Dermis blood vessel endothelial cell (primary cell): ENCODE data around the gene FBXO42. TPM values are rescaled to one million over a fixed set of nuclear protein-coding genes. Genes with fewer than 3 reads are reported as not detected.

Source experiments
- DNase-seq: peaks from one replicate; pipeline ENCODE4 v3.0.0; 2010
- total RNA-seq: library from RNA; depleted of rRNA; stranded (reverse); fragments of >200 nt; gene quantifications from 2 replicates; pipeline ENCODE4 v1.2.3, GENCODE V29; 2014

Gene FBXO42
- total RNA-seq, 1 donor from 2014 or later, result 15.8 TPM

DNA sequence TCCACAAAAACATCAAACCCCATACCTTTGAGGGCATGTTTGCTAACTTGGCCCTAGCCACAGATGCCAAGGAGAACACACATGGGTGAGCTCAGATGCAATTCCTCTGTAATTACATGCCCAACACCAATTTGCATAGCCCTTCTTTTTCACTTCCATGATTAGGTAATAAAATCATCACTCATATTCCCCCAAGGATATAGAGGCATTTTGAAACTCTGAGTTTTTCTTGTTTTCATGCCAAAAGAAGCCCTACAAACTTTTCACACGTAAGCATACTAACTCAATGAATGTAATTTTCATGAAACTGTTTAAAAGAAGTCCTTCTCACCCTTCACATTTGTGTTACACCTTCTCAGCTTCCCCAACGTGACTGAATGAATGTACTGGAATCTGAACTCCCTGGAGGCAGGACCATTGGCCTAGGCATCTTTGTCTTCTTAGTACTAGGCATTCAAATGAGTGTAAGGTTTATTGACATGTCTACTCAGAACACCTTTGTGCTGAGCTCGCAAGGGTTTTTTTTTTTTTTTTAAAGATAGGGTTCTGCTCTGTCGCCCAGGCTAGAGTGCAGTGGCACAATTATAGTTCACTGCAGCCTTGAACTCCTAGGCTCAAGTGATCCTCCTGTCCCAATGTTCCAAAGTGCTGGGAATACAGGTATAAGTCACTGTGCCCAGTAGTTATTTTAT lies 31.0 kb downstream of the FBXO42 start:
- DNase-seq, result no peak

- DNase-seq, result peak; percentile 10
These were observed 33.7 kb downstream of the FBXO42 start for GRCh38 chr1:16318555-16318954.

GRCh38 chr1:16315437-16315836 lies 36.8 kb downstream of the FBXO42 start:
- no peak for DNase-seq

- DNase-seq, result no peak
These were observed 45.1 kb downstream of the FBXO42 start for GRCh38 chr1:16307222-16307621.

DNA sequence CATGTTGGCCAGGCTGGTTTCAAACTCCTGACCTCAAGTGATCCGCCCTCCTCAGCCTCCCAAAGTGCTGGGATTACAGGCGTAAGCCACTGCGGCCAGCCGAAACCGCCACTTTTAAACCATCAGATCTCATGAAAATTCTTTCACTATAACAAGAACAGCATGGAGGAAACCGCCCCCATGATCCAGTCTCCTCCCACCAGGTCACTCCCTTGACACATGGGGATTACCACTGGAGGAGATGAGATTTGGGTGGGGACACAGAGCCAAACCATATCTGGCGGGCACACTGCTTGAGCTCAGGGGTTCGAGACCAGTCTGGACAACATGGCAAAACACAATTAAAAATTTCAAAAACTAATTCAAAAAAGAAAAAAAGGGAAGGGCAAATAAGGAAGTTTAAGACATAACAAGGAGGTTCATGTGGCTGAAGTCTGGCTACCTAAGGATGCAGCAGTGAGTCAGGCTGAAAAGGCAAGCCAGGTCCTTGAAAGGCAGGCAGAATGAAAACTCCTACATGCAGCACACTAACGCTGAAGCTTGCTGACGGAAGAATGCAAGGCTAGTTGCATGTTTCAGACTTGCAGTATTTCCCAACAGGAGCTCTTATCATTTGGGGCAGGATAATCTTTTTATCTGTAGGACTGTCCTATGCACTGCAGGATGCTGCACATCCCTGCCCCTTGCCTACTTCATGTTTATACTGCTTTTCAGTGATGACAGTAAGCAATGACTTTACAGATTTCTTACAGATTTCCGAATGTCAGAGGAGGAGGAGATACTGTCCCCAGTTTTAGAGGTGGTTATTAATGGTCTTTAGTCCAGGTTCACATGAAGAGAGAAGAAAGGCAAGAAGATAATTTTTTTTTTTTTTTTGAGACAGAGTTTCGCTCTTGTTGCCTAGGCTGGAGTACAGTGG lies 49.3 kb downstream of the FBXO42 start:
- no peak for DNase-seq

DNA sequence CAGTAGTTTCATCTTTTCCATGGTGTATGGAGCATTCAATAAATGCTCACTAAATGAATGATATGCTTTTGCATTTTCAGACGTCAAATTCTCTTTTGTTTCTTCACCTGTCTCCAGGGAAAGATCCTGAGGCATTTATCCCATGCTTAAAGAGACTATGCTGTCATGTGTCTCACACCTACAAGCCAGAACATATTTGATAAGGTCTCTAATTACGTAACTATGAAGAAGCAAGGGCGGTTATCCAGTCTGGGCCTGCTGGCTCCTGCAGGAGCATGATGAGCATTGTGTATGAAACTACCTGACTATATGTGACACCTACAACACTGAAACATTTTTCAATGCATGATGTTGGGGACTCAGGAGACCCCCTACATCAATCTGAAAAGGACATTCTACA lies 51.8 kb downstream of the FBXO42 start:
- no peak for DNase-seq

DNA sequence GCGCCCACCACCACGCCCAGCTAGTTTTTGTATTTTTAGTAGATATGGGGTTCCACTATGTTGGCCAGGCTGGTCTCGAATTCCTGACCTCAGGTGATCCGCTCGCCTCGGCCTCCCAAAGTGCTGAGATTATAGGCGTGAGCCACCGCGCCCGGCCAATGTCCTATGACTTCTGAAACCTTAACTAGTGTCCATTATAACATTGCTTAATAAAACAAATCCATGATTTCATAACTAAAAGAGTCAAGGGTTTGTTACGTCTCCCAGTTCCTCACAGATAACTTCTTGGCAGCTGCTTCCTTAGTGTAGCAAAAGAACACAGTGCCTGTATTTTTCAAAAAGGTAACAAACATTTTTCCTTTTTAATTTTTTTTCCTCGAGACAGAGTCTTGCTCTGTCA lies 53.6 kb downstream of the FBXO42 start:
- DNase-seq, result no peak

DNA sequence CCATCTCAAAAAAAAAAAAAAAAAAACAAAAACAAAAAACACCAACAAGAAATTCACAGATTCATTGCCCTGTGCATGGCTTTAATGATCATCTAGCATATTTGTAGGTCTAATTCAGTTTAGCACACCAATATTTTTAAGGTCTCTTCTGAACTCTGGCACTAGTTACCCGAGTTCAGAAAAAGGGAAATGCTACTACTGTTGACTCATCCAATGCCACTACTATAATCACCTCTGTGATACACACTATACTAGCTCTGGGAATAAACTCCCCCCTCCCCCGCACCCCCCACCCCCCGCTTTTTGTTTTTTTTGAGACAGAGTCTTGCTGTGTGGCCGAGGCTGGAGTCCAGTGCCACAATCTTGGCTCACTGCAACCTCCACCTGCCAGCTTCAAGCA lies 55.6 kb downstream of the FBXO42 start:
- no peak for DNase-seq

DNA sequence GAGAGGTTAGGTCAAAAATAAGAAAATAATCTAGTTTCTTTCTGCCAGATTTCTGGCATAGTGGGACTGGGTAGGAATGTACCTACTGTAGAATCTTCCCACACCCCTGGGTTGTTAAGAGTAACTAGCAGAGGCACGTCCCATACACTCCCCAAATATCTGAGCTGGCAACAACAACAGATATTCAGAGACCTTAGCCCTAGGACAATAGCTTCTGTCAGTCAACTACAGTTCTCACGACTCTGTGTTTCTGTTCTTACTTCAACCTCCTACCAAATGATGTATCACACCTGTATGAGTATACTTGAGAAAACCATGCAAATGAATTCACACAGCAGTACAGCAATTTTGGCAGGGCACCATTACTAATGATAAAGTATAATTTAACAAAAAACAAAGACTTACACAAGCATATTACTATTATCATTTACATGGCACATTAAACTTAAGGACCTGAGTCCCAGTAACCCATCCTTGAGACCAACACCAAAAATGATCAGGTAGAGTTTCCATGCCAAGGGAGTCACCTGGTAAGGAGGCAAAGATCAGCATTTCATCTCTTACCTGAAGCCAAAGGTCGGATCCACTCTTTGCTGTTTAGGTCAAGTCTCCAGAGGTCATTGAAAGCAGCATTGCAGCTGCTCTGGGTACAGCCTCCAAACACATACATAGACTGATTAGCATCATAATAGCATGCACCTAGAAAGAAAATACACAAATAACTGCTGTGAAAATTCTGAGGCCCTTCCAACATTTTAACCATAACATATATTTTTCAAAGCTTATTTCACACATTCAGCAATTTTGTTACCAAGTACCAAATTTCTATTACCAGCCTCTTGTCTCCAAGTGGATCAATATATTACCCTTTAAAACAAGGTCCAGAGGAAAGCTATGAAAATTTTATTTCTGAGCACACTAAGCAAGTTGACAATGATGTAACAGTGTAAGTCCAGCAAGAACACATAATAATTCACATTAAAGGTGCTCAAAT lies 57.8 kb downstream of the FBXO42 start:
- DNase-seq, result no peak

GRCh38 chr1:16293538-16293937 lies 58.7 kb downstream of the FBXO42 start:
- DNase-seq, result peak; percentile 26

DNA sequence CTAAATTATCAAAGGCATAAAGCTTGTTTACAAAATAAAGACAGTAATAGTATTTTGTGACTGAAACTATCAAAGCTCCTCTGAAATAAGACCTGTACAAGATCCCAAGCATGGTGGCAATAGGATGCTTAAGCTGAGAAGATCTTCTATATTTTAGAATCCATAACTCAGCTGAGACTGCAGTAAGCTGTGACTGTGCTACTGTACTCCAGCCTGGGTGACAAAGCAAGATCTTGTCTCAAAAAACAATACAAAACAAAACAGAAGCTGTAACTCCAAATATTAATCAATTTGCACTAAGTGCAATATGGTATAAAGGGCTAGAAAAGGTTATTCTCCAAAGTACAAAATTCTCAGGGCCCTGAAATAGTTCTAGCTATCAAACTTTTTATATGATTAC lies 59.5 kb downstream of the FBXO42 start:
- no peak for DNase-seq

GRCh38 chr1:16289959-16290358 lies 62.3 kb downstream of the FBXO42 start:
- no peak for DNase-seq

- DNase-seq, result no peak
These were observed 66.2 kb downstream of the FBXO42 start for GRCh38 chr1:16286122-16286521.

DNA sequence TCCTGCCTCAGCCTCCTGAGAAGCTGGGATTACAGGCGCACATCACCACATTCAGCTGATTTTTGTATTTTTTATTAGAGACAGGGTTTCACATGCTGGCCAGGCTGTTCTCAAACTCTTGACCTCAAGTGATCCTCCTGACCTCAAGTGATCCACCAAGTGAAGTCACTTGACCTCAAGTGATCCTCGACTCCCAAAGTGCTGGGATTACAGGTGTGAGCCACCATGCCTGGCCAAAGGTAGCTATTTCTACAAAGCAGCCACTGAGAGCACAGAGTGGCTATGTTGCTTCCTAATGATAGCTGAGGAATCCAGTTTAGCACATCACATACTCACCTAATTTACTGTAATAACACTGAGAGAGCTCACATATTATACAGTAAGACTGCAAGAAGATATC lies 70.5 kb downstream of the FBXO42 start:
- DNase-seq, result no peak

DNA sequence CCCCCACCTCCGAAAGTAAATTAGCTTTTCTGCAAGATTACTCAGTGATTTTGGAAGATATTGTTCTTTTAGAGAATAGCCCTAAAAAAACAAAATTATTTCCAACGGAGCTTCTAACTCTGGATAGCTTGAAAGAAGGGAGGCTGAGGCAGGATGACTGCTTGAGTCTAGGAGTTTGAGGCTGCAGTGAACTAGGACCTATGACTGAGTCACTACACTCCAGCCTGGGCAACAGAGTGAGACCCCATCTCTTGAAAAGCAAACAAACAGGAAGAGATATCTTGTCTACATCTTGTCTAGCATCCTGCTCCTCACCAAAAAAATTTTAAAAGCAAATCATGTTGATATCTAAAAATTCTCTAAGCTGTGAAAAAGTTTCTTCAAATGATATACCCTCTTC lies 73.1 kb downstream of the FBXO42 start:
- no peak for DNase-seq

DNA sequence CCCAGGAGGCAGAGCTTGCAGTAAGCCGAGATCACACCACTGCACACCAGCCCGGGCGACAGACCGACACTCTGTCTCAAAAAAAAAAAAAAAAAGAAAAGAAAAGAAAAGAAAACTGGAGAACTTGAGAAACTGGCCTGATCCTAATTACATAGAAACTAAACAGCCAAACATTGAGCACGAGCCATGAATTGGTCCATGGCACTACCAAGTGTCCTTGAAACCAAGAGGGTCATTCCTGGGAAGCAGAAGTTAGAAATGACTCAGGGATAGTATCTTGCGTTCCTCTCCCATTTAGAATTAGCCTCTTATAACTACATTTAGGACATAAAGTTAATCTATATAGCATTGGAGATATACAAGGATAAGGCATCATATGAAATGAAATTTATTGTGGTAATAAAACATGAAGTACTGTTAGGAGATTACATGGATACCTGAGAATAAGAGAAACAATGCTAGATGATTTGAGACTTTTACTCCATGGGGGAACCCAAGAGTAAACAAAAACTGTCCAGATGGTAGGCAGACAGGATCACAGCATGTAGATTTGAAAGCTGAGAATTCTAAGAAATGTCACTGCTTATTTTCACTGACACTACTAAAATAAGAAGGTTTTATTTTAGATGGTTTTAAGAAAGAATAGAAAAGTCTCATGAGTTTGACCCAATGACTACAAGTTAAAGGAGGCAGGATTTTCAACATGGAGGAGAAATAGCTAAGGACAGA lies 75.8 kb downstream of the FBXO42 start:
- no peak for DNase-seq

DNA sequence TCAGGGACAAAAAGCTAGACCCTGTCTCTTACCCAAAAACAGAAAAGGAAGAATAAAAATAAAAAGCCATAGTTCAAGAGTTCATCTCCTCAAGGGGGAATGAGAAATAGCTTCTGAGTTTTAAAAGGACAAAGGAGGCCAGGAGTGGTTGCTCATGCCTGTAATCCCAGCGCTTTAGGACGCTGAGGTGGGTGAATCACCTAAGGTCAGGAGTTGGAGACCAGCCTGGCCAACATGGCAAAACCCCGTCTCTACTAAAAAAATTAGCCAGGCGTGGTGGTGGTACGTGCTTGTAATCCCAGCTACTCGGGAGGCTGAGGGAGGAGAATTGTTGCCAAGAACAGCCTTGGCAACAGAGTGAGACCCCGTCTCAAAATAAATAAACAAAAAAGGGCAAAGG lies 76.7 kb downstream of the FBXO42 start:
- DNase-seq, result no peak

DNA sequence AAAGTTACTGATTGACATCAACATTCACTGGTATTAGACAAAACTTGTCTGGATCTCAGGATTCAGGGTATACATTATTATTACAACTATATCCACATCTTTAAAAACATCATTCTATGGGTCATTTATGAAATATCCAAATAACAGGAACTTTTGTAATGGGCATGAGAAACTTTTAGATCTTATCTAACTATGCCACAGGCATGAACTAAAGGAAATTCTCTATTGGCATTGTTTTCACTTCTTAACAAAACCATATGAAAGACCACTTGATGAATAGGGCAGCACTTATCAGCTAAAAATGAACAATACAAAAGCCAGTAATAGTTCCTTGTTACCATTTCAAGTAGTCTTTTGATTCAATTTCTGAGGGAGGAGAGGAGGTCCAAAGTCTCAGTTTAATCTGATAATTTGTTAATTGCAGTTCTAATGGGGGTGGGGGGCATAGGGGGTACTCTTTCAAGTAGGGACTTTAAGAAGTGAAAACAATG lies 84.5 kb downstream of the FBXO42 start:
- peak; percentile 49 for DNase-seq

GRCh38 chr1:16266411-16267118 lies 85.7 kb downstream of the FBXO42 start:
- DNase-seq, result peak; percentile 79

DNA sequence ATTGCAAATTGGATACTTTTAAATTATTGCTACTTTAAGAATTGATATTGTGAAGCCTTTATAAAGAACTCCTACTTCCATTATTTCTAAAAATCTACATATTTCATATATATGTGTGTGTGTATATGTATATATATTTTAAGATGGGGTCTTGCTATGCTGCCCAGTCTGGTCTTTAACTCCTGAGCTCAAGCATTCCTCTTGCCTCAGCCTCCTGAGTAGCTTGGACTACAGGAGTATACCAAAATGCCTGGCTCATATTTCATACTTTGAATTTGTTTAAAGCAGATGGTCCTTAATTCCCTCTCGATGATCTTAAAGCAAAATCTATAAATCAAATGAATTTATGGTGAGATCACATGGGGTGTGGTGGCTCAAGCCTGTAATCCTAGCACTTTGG lies 90.2 kb downstream of the FBXO42 start:
- no peak for DNase-seq

- no peak for DNase-seq
These were observed 91.5 kb downstream of the FBXO42 start for GRCh38 chr1:16260814-16261213.
